PC-3 (cell line): ENCODE measurements around the gene LRRC63. TPM values are rescaled to one million over a fixed set of nuclear protein-coding genes. Genes with fewer than 3 reads are reported as not detected.

ENCODE experiments used
- ATAC-seq: fragments of 200-7000 bp; cut with Tn5 transposase; 2 replicates; pipeline ENCODE4 v1.9.1; 2020; ENCODE audit warnings: mild to moderate bottlenecking, moderate library complexity
- BruUV-seq: library from RNA; stranded (reverse); fragments of 400-500 nt; replicated peaks from 2 replicates; lab custom pipeline; 2021; lab: Mats Ljungman, UMichigan
- CTCF ChIA-PET: fragments of 300-600 bp; sonication (Branson Sonifier 250); formaldehyde crosslinking; loops from one replicate; lab custom pipeline; 2022; ENCODE audit warnings: antibody characterized with exemption; lab: Charles Lee
- POLR2A ChIA-PET: fragments of 300-600 bp; sonication (Branson Sonifier 250); formaldehyde crosslinking; loops from one replicate; lab custom pipeline; 2022; ENCODE audit warnings: antibody characterized with exemption; ENCODE audit not compliant: unreplicated experiment; lab: Charles Lee
- DNase-seq: peaks from one replicate; pipeline ENCODE4 v3.0.0-alpha.2; 2015
- H2AFZ ChIP-seq: fragments of 300-600 bp; sonication (generic); 2 replicates; pipeline ENCODE4 v1.6.0; 2016; ENCODE audit warnings: antibody characterized with exemption, low read length
- H3F3A ChIP-seq: fragments of 300-600 bp; sonication (generic); one replicate; pipeline ENCODE4 v1.6.0; 2017; ENCODE audit warnings: antibody characterized with exemption, low read length, control low read depth, mild to moderate bottlenecking; ENCODE audit not compliant: unreplicated experiment
- H3K27ac ChIP-seq: fragments of 300-600 bp; sonication (generic); 2 replicates; pipeline ENCODE4 v1.5.1; 2016; ENCODE audit warnings: mild to moderate bottlenecking, low read length
- H3K27me3 ChIP-seq: fragments of 300-600 bp; sonication (generic); 2 replicates; pipeline ENCODE4 v1.6.1; 2016; ENCODE audit warnings: low read length, mixed read lengths
- H3K36me3 ChIP-seq: fragments of 300-600 bp; sonication (generic); 2 replicates; pipeline ENCODE4 v1.6.1; 2016; ENCODE audit warnings: low read depth, mixed run types, low read length, mixed read lengths
- H3K4me1 ChIP-seq: fragments of 300-600 bp; sonication (generic); 2 replicates; pipeline ENCODE4 v1.5.1; 2016; ENCODE audit warnings: low read length; ENCODE audit not compliant: insufficient read depth
- H3K4me2 ChIP-seq: fragments of 300-600 bp; sonication (generic); 2 replicates; pipeline ENCODE4 v1.6.0; 2016; ENCODE audit warnings: low read length
- H3K4me3 ChIP-seq: fragments of 300-600 bp; sonication (generic); 2 replicates; pipeline ENCODE4 v1.5.1; 2016; ENCODE audit warnings: mild to moderate bottlenecking, low read length, mixed read lengths
- H3K79me2 ChIP-seq: fragments of 300-600 bp; sonication (generic); 2 replicates; pipeline ENCODE4 v1.6.1; 2017; ENCODE audit warnings: low read length, mixed read lengths
- H3K9ac ChIP-seq: fragments of 300-600 bp; sonication (generic); 2 replicates; pipeline ENCODE4 v1.6.0; 2016; ENCODE audit warnings: mild to moderate bottlenecking, low read length
- H3K9me2 ChIP-seq: fragments of 300-600 bp; sonication (generic); replicated peaks from 2 replicates; pipeline ENCODE4 v1.6.1; 2016; ENCODE audit warnings: mixed run types, low read length, mixed read lengths
- H3K9me3 ChIP-seq: fragments of 300-600 bp; sonication (generic); 2 replicates; pipeline ENCODE4 v1.6.1; 2016; ENCODE audit warnings: low read length, mixed read lengths
- H4K20me1 ChIP-seq: fragments of 300-600 bp; sonication (generic); 2 replicates; pipeline ENCODE4 v1.6.1; 2016; ENCODE audit warnings: low read length, mixed read lengths
- EZH2 ChIP-seq: fragments of 300-600 bp; sonication (generic); IDR thresholded peaks from one replicate; pipeline ENCODE4 v1.6.1; 2017; ENCODE audit warnings: antibody characterized with exemption, mild to moderate bottlenecking, low read length; ENCODE audit not compliant: unreplicated experiment
- EZH2phosphoT487 ChIP-seq: fragments of 300-600 bp; sonication (generic); IDR thresholded peaks from 2 replicates; pipeline ENCODE4 v1.6.1; 2018; ENCODE audit warnings: mild to moderate bottlenecking, antibody characterized with exemption, low read length, borderline replicate concordance
- intact Hi-C: fragments of 100-400 bp; cut with micrococcal nuclease; formaldehyde crosslinking; loops from 2 replicates; pipeline ENCODE4 v1.9.0; 2023
- total RNA-seq: library from RNA; depleted of rRNA; stranded (reverse); fragments of >200 nt; gene quantifications from 2 replicates; pipeline ENCODE4 v1.2.3, GENCODE V29; 2014
- TF ChIP-seq, protein P1 (sequence below): fragments of 300-600 bp; sonication (generic); conservative IDR thresholded peaks from 2 replicates; pipeline ENCODE4 v1.5.1; 2017; ENCODE audit warnings: antibody characterized with exemption, low read depth, mild to moderate bottlenecking, low read length

LRRC63 gene
- total RNA-seq, 1 experiment from 2014 or later: 0.26 TPM

DNA sequence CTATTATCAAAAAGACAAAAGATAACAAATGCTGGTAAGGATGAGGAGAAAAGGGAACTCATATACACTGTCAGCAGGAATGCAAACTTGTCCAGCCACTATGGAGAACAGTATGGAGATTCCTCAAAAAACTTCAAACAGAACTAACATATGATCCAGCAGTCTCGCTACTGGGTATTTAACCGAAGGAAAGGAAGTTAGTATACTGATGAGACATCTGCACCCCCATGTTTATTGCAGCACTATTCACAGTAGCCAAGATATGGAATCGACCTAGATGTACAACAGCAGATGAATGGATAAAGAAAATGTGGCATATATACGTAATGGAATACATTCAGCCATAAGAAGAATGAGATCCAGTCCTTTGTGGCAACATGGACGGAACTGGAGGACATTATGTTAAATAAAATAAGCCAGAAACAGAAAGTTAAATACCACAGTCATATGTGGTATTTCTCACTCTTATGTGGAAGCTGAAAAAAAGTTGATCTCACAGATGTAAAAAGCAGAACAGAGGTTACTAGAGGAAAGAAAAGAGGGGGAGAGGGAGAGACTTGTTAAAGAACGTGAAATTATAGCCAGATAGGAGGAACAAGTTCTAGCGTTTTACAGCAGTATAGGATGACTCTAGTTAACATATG, 92.1 kb downstream of the LRRC63 start:
- ChIA-PET CTCF (no interaction called here), POLR2A (no interaction called here)
- Histone ChIP-seq H3K4me1 (no peaks in the 10 kb centered on the region), H3K36me3 (no peaks in the 10 kb centered on the region), H2AFZ (no peak overlapping the region), H3F3A (no peaks in the 10 kb centered on the region), H3K27ac (no peak overlapping the region), H4K20me1 (no peaks in the 10 kb centered on the region), H3K9ac (no peak overlapping the region), H3K79me2 (no peaks in the 10 kb centered on the region), H3K9me2 (no peaks in the 10 kb centered on the region), H3K27me3 (no peaks in the 10 kb centered on the region), H3K4me2 (no peak overlapping the region), H3K9me3 (no peaks in the 10 kb centered on the region), H3K4me3 (no peak overlapping the region)
- no TSS peak for BruUV-seq
- ATAC-seq: no peak
- intact Hi-C loops: no loop called here
- TF ChIP-seq, protein P1, sequence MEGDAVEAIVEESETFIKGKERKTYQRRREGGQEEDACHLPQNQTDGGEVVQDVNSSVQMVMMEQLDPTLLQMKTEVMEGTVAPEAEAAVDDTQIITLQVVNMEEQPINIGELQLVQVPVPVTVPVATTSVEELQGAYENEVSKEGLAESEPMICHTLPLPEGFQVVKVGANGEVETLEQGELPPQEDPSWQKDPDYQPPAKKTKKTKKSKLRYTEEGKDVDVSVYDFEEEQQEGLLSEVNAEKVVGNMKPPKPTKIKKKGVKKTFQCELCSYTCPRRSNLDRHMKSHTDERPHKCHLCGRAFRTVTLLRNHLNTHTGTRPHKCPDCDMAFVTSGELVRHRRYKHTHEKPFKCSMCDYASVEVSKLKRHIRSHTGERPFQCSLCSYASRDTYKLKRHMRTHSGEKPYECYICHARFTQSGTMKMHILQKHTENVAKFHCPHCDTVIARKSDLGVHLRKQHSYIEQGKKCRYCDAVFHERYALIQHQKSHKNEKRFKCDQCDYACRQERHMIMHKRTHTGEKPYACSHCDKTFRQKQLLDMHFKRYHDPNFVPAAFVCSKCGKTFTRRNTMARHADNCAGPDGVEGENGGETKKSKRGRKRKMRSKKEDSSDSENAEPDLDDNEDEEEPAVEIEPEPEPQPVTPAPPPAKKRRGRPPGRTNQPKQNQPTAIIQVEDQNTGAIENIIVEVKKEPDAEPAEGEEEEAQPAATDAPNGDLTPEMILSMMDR: no peak
- TF ChIP-seq EZH2phosphoT487 (no peak), EZH2 (no peak)
- no peak for DNase-seq

DNA sequence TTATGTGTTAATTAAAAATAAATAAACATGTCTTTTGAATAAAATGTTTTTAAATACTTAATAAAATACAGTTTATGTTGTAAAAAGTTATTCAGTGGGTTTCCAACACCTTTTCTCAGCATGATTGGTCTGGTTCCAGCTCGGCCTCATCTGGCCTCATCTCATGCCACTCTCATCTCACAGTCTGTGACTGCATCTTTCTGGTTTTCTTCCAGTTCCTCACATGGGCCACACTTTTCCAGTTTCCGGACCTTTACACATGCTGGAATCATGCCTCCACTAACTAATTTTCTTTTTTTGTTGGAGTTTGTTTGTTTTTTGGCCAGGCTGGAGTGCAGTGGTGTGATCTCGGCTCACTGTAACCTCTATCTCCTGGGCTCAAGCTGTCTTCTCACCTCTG, 92.8 kb downstream of the LRRC63 start:
- intact Hi-C loops: no loop called here
- CTCF ChIA-PET: no interaction called here
- H3K4me2 ChIP-seq: no peak overlapping the region
- ATAC-seq (no peak), DNase-seq (no peak)
- H4K20me1 ChIP-seq: no peaks in the 10 kb centered on the region
- H3K9ac ChIP-seq: no peak overlapping the region
- POLR2A ChIA-PET: interaction anchor here (0.7 kb wide), 1 partner anchor 444 kb away, joined by 5 read pairs; no protein-coding TSS in a partner anchor
- no peaks in the 10 kb centered on the region for H3K27me3 ChIP-seq
- H3K4me3 ChIP-seq: no peak overlapping the region
- TF ChIP-seq EZH2 (no peak), EZH2phosphoT487 (no peak)
- TF ChIP-seq, protein P1: no peak
- H3F3A ChIP-seq: no peaks in the 10 kb centered on the region
- BruUV-seq: no TSS peak
- H3K27ac ChIP-seq: no peak overlapping the region
- no peaks in the 10 kb centered on the region for H3K36me3 ChIP-seq
- no peaks in the 10 kb centered on the region for H3K9me2 ChIP-seq
- H3K9me3 ChIP-seq: no peaks in the 10 kb centered on the region
- no peak overlapping the region for H2AFZ ChIP-seq
- H3K79me2 ChIP-seq: no peaks in the 10 kb centered on the region
- no peaks in the 10 kb centered on the region for H3K4me1 ChIP-seq

DNA sequence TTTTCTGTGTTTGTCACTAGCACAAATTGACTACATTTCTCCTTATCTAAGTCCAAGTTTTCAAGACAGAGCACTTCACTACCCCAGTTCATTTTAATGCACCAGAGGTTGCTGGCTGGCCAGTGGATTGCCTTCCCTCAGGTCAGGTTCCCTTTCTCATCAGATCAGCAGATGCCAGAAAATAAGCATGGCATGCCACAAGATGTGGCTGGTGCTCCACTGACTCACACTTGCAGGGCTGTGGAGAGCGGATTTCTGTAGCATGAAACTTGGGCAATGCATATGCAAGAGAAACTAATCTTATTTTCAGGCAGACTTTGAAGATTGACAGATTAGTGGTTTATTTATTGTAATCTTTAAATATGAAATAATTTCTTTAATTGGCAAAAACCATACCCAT, 95.8 kb downstream of the LRRC63 start:
- no peak overlapping the region for H3K4me2 ChIP-seq
- no peaks in the 10 kb centered on the region for H3K9me3 ChIP-seq
- H2AFZ ChIP-seq: no peak overlapping the region
- BruUV-seq: no TSS peak
- TF ChIP-seq, protein P1: no peak
- TF ChIP-seq EZH2phosphoT487: no peak
- no peak for TF ChIP-seq EZH2
- intact Hi-C loops: no loop called here
- ChIA-PET POLR2A (no interaction called here), CTCF (no interaction called here)
- H3K79me2 ChIP-seq: no peaks in the 10 kb centered on the region
- no peaks in the 10 kb centered on the region for H3K9me2 ChIP-seq
- H3K27me3 ChIP-seq: no peaks in the 10 kb centered on the region
- no peaks in the 10 kb centered on the region for H3K4me1 ChIP-seq
- H3K27ac ChIP-seq: no peak overlapping the region
- H3K9ac ChIP-seq: no peak overlapping the region
- no peaks in the 10 kb centered on the region for H3F3A ChIP-seq
- H3K36me3 ChIP-seq: no peaks in the 10 kb centered on the region
- ATAC-seq (no peak), DNase-seq (no peak)
- no peak overlapping the region for H3K4me3 ChIP-seq
- no peaks in the 10 kb centered on the region for H4K20me1 ChIP-seq
